Progenitor cell of endocrine pancreas (in vitro differentiated cells): ENCODE measurements around the gene FADS1. TPM values are rescaled to one million over a fixed set of nuclear protein-coding genes. Genes with fewer than 3 reads are reported as not detected.
A peak's percentile ranks its signal among the peaks of the same experiment; 100 is the strongest.

Experiments used
- DNase-seq: peaks from one replicate; pipeline ENCODE4 v3.0.0; 2021; ENCODE audit warnings: low spot score; ENCODE audit not compliant: unreplicated experiment
- H3K27ac Mint-ChIP-seq: 2 replicates; pipeline ENCODE4 v1.8.0; 2021; ENCODE audit warnings: mild to moderate bottlenecking, moderate library complexity, mixed read lengths
- H3K27me3 Mint-ChIP-seq: 2 replicates; pipeline ENCODE4 v1.8.0; 2021; ENCODE audit warnings: mixed read lengths
- H3K36me3 Mint-ChIP-seq: 2 replicates; pipeline ENCODE4 v1.8.0; 2022; ENCODE audit warnings: mixed read lengths; ENCODE audit not compliant: insufficient read depth
- H3K4me1 Mint-ChIP-seq: 2 replicates; pipeline ENCODE4 v1.8.0; 2021; ENCODE audit warnings: low read depth, mixed read lengths
- H3K4me3 Mint-ChIP-seq: 2 replicates; pipeline ENCODE4 v1.8.0; 2021; ENCODE audit warnings: low read depth, mild to moderate bottlenecking, moderate library complexity, mixed read lengths
- H3K9me3 Mint-ChIP-seq: 2 replicates; pipeline ENCODE4 v1.8.0; 2021; ENCODE audit warnings: low read depth, mixed read lengths
- total RNA-seq: library from RNA; stranded (reverse); gene quantifications from 2 replicates; pipeline ENCODE4 v1.2.1, GENCODE V29; 2021
- TF ChIP-seq, protein P1 (sequence below): fragments of 200-600 bp; sonication (generic); IDR thresholded peaks from one replicate; pipeline ENCODE4 v1.5.0; 2021; ENCODE audit warnings: antibody characterized with exemption, mild to moderate bottlenecking; ENCODE audit not compliant: unreplicated experiment

Gene FADS1
- total RNA-seq, 1 donor from 2014 or later = 114 TPM

DNA sequence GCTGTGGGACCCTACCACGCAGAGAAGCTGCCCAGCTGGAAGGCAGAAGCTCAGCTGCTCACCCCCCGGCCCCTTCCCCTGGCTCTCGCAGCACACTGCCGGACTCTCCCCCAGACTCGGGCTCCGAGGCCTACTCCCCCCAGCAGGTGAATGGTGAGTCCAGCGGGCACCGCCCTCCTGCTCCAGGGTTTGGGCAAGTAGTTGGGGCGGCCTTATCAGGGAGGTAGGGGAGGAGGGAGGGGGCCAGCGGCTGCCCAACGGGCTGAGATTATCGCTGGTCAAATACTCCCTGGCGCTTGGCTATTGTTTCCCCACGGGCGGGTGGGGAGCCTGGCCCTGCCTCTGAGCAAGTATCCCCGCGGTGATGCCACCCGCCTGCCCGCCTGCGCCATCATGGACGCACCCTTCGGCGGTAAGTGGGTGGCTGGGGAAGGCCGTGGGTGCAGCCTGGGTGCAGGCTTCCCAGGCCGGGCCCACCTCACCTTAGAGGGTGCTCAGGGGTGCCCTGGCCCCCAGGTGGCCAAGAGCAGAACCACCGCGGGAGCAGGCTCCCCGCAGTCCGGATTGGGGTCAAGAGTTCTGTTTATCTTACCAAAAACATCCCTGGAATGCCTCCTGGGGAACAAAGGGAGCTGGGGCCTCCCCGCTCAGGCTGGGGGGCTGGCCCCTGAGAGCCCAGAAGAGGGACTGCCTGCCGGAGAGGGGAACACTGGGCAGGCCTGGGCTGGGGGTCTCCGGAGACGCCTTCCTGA lies 47.5 kb downstream of the FADS1 start:
- TF ChIP-seq, protein P1, sequence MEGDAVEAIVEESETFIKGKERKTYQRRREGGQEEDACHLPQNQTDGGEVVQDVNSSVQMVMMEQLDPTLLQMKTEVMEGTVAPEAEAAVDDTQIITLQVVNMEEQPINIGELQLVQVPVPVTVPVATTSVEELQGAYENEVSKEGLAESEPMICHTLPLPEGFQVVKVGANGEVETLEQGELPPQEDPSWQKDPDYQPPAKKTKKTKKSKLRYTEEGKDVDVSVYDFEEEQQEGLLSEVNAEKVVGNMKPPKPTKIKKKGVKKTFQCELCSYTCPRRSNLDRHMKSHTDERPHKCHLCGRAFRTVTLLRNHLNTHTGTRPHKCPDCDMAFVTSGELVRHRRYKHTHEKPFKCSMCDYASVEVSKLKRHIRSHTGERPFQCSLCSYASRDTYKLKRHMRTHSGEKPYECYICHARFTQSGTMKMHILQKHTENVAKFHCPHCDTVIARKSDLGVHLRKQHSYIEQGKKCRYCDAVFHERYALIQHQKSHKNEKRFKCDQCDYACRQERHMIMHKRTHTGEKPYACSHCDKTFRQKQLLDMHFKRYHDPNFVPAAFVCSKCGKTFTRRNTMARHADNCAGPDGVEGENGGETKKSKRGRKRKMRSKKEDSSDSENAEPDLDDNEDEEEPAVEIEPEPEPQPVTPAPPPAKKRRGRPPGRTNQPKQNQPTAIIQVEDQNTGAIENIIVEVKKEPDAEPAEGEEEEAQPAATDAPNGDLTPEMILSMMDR = peak; percentile 70
- Mint-ChIP-seq H3K9me3 (no peaks in the 10 kb centered on the region), H3K27ac (peak overlapping the region; percentile 92), H3K36me3 (peaks cover 3% of the 10 kb centered on the region), H3K4me3 (peak overlapping the region; percentile 31), H3K4me1 (peaks cover 19% of the 10 kb centered on the region), H3K27me3 (no peaks in the 10 kb centered on the region)
- peak; percentile 41 for DNase-seq

DNA sequence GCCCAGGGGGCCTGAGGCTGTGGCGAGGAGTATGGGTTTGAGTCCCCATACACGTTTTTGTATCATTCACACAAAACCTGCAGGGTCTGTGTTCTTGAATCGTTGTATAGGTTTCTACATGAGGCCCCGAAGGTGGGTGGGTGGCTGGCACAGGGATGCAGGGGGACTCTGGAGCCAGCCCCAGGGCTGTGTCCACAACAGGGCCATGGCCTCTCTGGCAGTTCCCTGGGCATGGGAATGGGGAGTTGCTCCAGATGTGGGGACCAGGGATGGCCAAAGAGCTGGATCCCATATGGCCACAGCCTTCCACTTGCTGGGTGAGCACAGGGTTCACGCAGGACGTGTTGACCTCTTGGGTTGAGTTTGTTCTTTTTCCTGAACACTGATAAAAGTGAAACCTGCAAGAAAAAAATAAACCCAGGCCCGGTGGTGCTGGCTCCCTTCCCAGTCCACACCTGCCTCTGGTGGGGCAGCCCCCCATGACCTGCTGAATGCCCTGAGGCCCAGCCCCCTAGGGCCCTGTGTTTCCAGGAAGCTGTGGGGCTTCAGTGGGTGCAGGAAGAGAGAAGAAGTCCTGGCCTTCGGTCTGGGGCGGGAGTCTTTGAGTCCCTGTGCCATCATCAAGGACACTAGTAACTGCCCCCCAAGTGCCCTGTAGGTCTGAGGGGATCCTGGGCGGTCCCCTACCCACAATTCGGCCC lies 48.3 kb downstream of the FADS1 start:
- Mint-ChIP-seq H3K27ac (peak overlapping the region; percentile 92), H3K4me1 (peaks cover 22% of the 10 kb centered on the region), H3K9me3 (no peaks in the 10 kb centered on the region), H3K27me3 (no peaks in the 10 kb centered on the region), H3K4me3 (peak overlapping the region; percentile 24), H3K36me3 (peaks cover 3% of the 10 kb centered on the region)
- DNase-seq = no peak
- TF ChIP-seq, protein P1 = no peak

DNA sequence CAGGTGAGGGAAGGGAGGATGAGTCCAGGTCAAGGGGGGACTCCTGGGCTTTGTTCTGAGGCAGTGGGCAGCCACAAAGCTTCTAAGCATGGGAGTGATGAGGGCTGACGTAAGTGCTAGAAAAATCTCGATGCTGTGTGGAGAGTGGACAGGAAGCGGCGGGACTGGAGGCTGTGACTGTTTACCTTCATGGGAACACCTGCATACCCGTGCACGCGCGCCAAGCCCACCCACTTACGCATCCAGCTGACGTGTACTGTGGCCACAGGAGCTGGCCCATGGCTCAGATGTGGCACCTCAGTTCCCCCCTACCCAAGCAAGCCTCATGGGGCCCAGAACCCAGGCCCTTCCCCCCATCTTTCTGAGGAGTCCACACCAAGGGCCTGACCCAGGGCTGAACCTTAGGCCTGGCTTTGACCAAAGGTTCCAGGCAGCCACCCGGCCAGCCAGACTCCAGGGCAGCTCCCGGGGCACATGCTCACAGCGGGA lies 50.4 kb downstream of the FADS1 start:
- peak overlapping the region; percentile 45 for H3K27ac Mint-ChIP-seq
- TF ChIP-seq, protein P1 = no peak
- peaks cover 1% of the 10 kb centered on the region for H3K36me3 Mint-ChIP-seq
- no peaks in the 10 kb centered on the region for H3K27me3 Mint-ChIP-seq
- no peak for DNase-seq
- H3K4me1 Mint-ChIP-seq = peaks cover 32% of the 10 kb centered on the region
- no peak overlapping the region for H3K4me3 Mint-ChIP-seq
- H3K9me3 Mint-ChIP-seq = no peaks in the 10 kb centered on the region

DNA sequence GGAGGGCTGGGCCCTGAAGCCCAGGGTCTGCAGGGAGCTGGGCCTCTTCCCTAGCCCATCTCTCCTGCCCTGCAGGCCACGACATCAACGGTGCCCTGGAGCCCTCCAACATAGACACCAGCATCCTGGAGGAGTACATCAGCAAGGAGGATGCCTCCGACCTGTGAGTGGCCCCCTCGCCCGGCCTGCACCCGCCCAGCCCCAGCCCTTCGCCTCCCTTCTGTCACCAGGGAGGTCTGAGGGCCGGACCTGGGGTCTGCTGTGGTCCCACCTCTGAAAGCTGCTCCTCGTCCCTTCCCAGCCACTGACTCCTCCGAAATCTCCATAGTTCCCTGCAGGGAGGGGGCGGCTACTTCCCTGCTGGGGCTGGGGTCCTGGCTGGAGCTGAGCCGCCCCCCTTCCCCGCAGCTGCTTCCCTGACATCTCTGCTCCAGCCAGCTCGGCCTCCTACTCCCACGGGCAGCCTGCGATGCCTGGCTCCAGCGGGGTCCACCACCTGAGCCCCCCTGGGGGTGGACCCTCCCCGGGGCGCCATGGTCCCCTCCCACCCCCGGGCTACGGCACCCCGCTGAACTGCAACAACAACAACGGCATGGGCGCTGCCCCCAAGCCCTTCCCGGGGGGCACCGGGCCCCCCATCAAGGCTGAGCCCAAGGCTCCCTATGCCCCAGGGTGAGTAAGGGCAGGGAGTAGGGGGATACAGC lies 51.1 kb downstream of the FADS1 start:
- Mint-ChIP-seq H3K36me3 (peaks cover 1% of the 10 kb centered on the region), H3K27ac (no peak overlapping the region), H3K4me3 (no peak overlapping the region), H3K4me1 (peaks cover 28% of the 10 kb centered on the region), H3K27me3 (no peaks in the 10 kb centered on the region), H3K9me3 (no peaks in the 10 kb centered on the region)
- no peak for DNase-seq
- TF ChIP-seq, protein P1 = no peak

DNA sequence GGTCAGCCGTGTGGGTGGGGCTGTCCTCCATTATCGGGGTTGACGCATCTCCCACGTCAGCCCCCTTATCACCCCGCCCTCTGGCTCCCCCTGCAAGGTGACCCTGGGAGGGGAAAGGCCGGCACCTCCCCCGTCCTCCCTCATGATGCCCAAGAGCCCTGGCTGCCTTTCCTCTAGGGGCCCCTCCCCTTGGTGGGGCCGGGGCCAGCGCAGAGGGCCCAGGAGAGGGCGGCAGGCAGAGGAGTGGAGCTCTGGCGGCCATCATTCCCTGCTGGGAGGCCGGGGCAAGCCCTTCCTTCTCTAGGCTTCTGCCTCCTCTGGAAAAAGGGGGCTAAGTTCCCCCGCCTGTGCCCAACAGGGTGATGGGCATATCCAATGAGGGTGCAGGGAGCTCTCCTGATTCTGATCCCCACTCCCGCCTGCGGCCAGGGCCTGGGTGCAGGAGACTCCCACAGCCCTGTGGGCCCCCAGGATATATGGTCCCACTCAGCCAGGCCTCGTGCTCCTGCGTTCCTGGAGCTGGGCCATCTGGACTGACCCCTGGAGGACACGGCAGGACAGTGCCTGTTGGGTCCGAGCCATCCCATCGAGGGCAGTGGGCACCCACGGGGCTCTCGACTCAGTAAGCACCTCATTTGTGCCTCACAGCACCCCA lies 52.1 kb downstream of the FADS1 start:
- no peak for DNase-seq
- Mint-ChIP-seq H3K4me3 (no peak overlapping the region), H3K4me1 (peaks cover 33% of the 10 kb centered on the region), H3K27me3 (no peaks in the 10 kb centered on the region), H3K36me3 (peaks cover 1% of the 10 kb centered on the region), H3K27ac (no peak overlapping the region), H3K9me3 (no peaks in the 10 kb centered on the region)
- TF ChIP-seq, protein P1 = peak; percentile 10
